ENCODE measurements around the gene SAMD11.

DNA sequence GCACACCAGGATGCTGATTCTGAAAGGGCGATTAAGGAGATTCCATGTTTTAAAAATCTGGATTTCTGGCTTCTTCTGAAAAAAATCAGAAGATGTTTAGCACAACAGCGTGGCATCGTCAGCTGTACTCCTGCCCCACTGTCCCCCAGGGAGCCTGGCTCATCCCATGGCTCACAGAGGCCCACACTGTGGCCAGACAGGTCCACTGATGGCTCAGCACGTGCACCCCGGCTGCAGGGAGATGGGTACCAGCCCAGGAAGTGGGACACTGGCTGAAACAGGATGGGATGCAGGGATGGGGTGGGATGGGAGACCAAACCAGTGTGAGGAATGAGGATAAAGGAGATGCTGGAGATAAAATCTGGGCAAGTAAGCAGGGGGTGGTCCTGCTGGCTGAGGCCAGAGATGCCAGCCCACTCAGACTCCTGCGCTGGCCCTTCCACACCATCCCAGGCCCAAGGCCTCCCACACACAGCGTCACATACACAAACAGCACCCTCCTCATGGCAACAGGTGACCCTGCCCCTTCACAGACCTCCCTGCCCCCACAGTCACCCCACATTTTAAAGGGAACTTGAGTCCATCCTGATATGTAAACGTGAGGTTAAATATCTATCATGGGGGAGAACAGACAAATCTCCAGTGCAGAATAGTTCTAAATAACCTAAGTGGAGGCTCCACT, 23.9 kb upstream of the SAMD11 start:
- TF ChIP-seq YY1 (IDR thresholded peaks at IDR 0.05; ENCODE audit: insufficient read depth, insufficient read length) = no peak
- no peak for TF ChIP-seq ZNF274 (IDR thresholded peaks at IDR 0.05; ENCODE audit: low read depth, low read length)
